Thoracic aorta (tissue), 2 donors: ENCODE measurements around the gene PRKCB. TPM values are rescaled to one million over a fixed set of nuclear protein-coding genes. Genes with fewer than 3 reads are reported as not detected.

Experiments used
- ATAC-seq: fragments of 150-250 bp; one replicate; pipeline ENCODE4 v1.8.0; 2017; ENCODE audit warnings: low read depth; ENCODE audit not compliant: insufficient number of reproducible peaks, low FRiP score
- DNase-seq: peaks from one replicate; pipeline ENCODE4 v3.0.0-alpha.2; 2020; ENCODE audit warnings: low spot score
- H3K27ac ChIP-seq, 2 donors: fragments of 200-600 bp; sonication (generic); 1 replicate in 1 of 2; 2 replicates in 1 of 2; pipeline ENCODE4 v1.5.1; 2016; ENCODE audit warnings: mild to moderate bottlenecking in 2 of 2, moderate library complexity in 2 of 2
- H3K27me3 ChIP-seq: fragments of 200-600 bp; sonication (generic); replicated peaks from 2 replicates; pipeline ENCODE4 v1.6.0; 2016; ENCODE audit warnings: mild to moderate bottlenecking; ENCODE audit not compliant: insufficient read depth
- H3K36me3 ChIP-seq: fragments of 200-600 bp; sonication (generic); one replicate; pipeline ENCODE4 v1.5.1; 2016
- H3K4me1 ChIP-seq, 2 donors: fragments of 200-600 bp; sonication (generic); 1 replicate in 1 of 2; 2 replicates in 1 of 2; pipeline versions ENCODE4 v1.5.1 to v1.6.0; 2016; ENCODE audit warnings: low read depth in 2 of 2, mild to moderate bottlenecking in 1 of 2; ENCODE audit not compliant: control insufficient read depth in 1 of 2
- H3K4me3 ChIP-seq: fragments of 200-600 bp; sonication (generic); 2 replicates; pipeline ENCODE4 v1.5.1; 2016; ENCODE audit warnings: mild to moderate bottlenecking
- H3K9me3 ChIP-seq: fragments of 200-600 bp; sonication (generic); 2 replicates; pipeline ENCODE4 v1.5.1; 2016
- CTCF ChIP-seq: fragments of 200-600 bp; sonication (generic); IDR thresholded peaks from one replicate; pipeline ENCODE4 v1.5.1; 2019; ENCODE audit warnings: antibody characterized with exemption
- total RNA-seq, 2 donors: library from RNA; depleted of rRNA; stranded (reverse); fragments of >200 nt; gene quantifications; one replicate each; pipeline versions ENCODE4 v1.1.0 to v1.2.3, GENCODE V29; 2016

PRKCB gene
- total RNA-seq, 2 donors from 2014 or later = 3.4 to 7.5 TPM

DNA sequence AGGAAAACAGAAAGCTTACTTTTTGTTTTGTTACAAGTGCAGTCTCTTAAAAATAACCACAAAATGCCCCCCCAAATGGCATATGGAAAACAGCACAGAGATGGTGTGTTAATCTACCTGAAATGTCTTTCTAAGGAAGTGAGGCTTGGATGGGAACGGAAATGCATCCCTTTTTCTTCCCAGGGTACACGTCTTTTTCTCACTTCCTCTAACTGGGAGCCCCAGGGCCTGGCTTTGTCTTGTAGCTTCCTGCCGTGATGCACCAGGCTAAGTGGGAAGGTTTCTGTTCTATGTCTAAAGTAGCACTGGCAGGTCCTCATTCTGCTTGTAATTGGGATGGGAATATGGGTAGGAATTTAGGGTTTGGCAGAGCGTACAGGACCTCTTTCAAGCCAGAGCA is 367.9 kb downstream of the PRKCB start:
- H3K9me3 ChIP-seq = no peaks in the 10 kb centered on the region
- no peak overlapping the region for H3K27ac ChIP-seq
- no peaks in the 10 kb centered on the region for H3K4me1 ChIP-seq
- H3K4me3 ChIP-seq = no peak overlapping the region
- ATAC-seq (no peak), DNase-seq (no peak)
- H3K36me3 ChIP-seq = no peaks in the 10 kb centered on the region
- no peak for TF ChIP-seq CTCF
- no peaks in the 10 kb centered on the region for H3K27me3 ChIP-seq

DNA sequence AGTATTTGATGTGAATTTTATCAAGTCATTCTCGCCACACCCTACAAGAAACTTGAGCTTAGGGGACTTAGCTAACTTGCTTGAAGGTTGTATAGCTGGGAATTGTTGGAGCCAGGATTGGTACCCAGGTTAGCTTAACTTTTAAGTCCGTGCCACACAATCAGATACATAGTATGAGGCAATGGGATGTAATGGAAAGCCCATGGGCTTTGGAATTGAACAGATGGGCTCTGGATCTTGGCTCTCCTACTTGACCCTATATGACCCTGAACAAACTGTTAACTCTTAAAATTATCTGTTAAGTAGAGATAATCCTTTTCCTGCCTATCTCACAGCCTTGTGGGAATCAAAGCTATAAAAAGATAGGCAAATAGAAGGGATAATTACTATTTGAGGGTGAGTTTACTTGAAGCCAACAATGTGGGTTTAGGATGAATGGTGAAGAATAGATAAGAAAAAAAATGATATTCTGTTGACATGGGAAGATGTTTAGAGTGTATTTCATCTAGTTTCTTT is 368.4 kb downstream of the PRKCB start:
- H3K27me3 ChIP-seq = no peaks in the 10 kb centered on the region
- H3K36me3 ChIP-seq = no peaks in the 10 kb centered on the region
- ATAC-seq = no peak
- DNase-seq = no peak
- no peaks in the 10 kb centered on the region for H3K9me3 ChIP-seq
- no peaks in the 10 kb centered on the region for H3K4me1 ChIP-seq
- no peak for TF ChIP-seq CTCF
- no peak overlapping the region for H3K27ac ChIP-seq
- H3K4me3 ChIP-seq = no peak overlapping the region

DNA sequence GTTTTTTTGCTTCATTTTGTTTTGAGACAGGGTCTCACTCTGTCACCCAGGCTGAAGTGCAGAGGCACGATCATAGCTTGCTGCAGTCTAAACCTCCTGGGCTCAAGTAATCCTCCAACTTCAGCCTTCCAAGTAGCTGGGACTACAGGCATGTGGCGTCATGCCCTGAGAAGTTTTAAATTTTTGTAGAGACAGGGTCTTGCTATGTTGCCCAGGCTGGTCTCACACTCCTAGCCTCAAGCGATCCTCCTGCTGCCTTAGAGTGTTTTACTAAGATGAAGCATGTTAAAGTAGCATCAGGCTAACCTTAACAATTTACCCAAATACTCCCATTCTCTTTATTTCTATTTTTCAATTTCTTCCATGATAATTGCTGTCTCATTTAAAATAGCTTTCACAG is 371.1 kb downstream of the PRKCB start:
- TF ChIP-seq CTCF = no peak
- Histone ChIP-seq H3K27me3 (no peaks in the 10 kb centered on the region), H3K27ac (no peak overlapping the region), H3K9me3 (no peaks in the 10 kb centered on the region), H3K4me1 (no peaks in the 10 kb centered on the region), H3K36me3 (no peaks in the 10 kb centered on the region), H3K4me3 (no peak overlapping the region)
- DNase-seq = no peak
- no peak for ATAC-seq

DNA sequence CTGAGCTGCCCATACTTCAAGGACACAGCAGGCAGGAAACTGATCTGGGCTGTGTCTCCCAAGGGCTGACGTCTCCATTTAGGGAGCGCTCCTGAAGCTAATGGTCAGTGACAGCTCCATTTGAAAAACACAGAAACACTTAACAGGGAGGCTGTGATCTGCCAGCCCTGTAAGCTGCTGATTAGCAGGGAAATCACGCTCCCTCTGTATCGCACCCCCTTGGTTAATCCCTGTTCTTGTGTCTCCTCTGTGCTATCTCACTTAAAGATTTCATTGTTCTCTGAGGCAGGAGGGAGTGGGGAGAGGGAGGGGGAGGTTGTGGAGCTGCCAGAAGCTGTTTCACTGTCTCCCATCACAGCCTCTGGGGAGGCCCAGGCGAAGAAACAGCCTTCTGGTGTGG is 372.9 kb downstream of the PRKCB start:
- ATAC-seq = no peak

DNA sequence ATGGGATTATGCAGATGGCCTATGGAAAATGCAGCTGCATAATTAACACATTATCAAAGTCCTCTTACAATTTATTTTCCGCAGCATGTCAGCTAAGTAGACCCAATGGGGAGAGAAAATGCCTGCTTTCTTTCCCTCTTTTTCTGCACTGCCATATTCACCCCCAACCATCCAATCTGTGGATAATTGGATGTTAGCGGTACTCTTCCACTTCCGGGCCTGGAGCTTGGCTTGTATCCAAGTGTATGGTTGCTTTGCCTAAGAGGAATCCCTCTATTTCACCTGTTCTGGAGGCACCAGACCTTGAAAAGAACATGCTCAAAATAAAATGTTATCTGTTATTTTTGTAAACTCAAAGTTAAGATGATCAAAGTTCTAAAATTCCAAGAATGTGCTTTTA is 379.2 kb downstream of the PRKCB start:
- ATAC-seq (no peak), DNase-seq (no peak)
- no peak overlapping the region for H3K4me3 ChIP-seq
- no peaks in the 10 kb centered on the region for H3K4me1 ChIP-seq
- H3K27me3 ChIP-seq = no peaks in the 10 kb centered on the region
- H3K27ac ChIP-seq = no peak overlapping the region
- TF ChIP-seq CTCF = no peak
- H3K36me3 ChIP-seq = no peaks in the 10 kb centered on the region
- no peaks in the 10 kb centered on the region for H3K9me3 ChIP-seq

More for the DNA sequence above, 372.9 kb downstream of the PRKCB start:
- Histone ChIP-seq H3K4me3 (no peak overlapping the region), H3K36me3 (no peaks in the 10 kb centered on the region), H3K4me1 (no peaks in the 10 kb centered on the region), H3K9me3 (no peaks in the 10 kb centered on the region), H3K27ac (no peak overlapping the region), H3K27me3 (no peaks in the 10 kb centered on the region)
- no peak for TF ChIP-seq CTCF
- DNase-seq = no peak
